HepG2 (cell line): ENCODE data around the gene FIBP. TPM values are rescaled to one million over a fixed set of nuclear protein-coding genes. Genes with fewer than 3 reads are reported as not detected.

Source experiments
- AKNA ChIP-seq: sonication (generic); formaldehyde crosslinking; IDR thresholded peaks from 2 replicates; pipeline ENCODE4 v1.4.0; 2020; ENCODE audit warnings: missing genetic modification reagents, borderline replicate concordance
- CBX1 ChIP-seq: IDR thresholded peaks from one replicate; pipeline ENCODE4 v1.6.1; 2016; ENCODE audit warnings: antibody characterized with exemption, low read depth
- EHMT2 ChIP-seq: fragments of 200-600 bp; sonication (generic); IDR thresholded peaks from 2 replicates; pipeline ENCODE4 v1.7.0; 2017; ENCODE audit warnings: antibody characterized with exemption, low read depth, low read length, borderline replicate concordance
- ETV6 ChIP-seq: sonication (generic); formaldehyde crosslinking; conservative IDR thresholded peaks from 2 replicates; pipeline ENCODE4 v1.4.0; 2020; ENCODE audit warnings: missing genetic modification reagents
- HMGA1 ChIP-seq: sonication (generic); formaldehyde crosslinking; conservative IDR thresholded peaks from 2 replicates; pipeline ENCODE4 v1.4.0; 2020; ENCODE audit warnings: missing genetic modification reagents
- MBD4 ChIP-seq: IDR thresholded peaks from 2 replicates; pipeline ENCODE4 v1.6.1; 2012; ENCODE audit warnings: low read length, inconsistent platforms, borderline replicate concordance
- MZF1 ChIP-seq: sonication (generic); formaldehyde crosslinking; IDR thresholded peaks from 2 replicates; pipeline ENCODE4 v1.8.1; 2023; ENCODE audit warnings: mild to moderate bottlenecking, missing genetic modification reagents, borderline replicate concordance
- NCOR1 ChIP-seq: fragments of 200-600 bp; sonication (generic); IDR thresholded peaks from 2 replicates; pipeline ENCODE4 v1.7.0; 2017; ENCODE audit warnings: antibody characterized with exemption, low read length, borderline replicate concordance
- TFDP2 ChIP-seq: sonication (generic); formaldehyde crosslinking; IDR thresholded peaks from 2 replicates; pipeline ENCODE4 v1.4.0; 2020; ENCODE audit warnings: missing genetic modification reagents
- THAP9 ChIP-seq: sonication (generic); formaldehyde crosslinking; IDR thresholded peaks from 2 replicates; pipeline ENCODE4; 2020; ENCODE audit warnings: missing genetic modification reagents, mild to moderate bottlenecking, borderline replicate concordance
- ZBTB7B ChIP-seq: sonication (generic); formaldehyde crosslinking; IDR thresholded peaks from 2 replicates; pipeline ENCODE4 v1.4.0; 2020; ENCODE audit warnings: missing genetic modification reagents
- ZFP82 ChIP-seq: sonication (generic); formaldehyde crosslinking; IDR thresholded peaks from 2 replicates; pipeline ENCODE4 v1.5.1; 2020; ENCODE audit warnings: mild to moderate bottlenecking, missing genetic modification reagents, borderline replicate concordance
- ZNF296 ChIP-seq: sonication (generic); formaldehyde crosslinking; conservative IDR thresholded peaks from 2 replicates; pipeline ENCODE4 v1.5.0; 2020; ENCODE audit warnings: mild to moderate bottlenecking, missing genetic modification reagents
- ZNF484 ChIP-seq: sonication (generic); formaldehyde crosslinking; IDR thresholded peaks from 2 replicates; pipeline ENCODE4 v1.5.1; 2020; ENCODE audit warnings: mild to moderate bottlenecking, low read depth, missing genetic modification reagents, borderline replicate concordance
- ZNF878 ChIP-seq: sonication (generic); formaldehyde crosslinking; IDR thresholded peaks from 2 replicates; pipeline ENCODE4 v1.8.1; 2023; ENCODE audit warnings: mild to moderate bottlenecking, missing genetic modification reagents, moderate library complexity
- polyA plus RNA-seq, 8 experiments: library from polyadenylated mRNA; depleted of rRNA in 3 of 8; stranded (reverse) in 7 of 8; unstranded in 1 of 8; fragments of >200 nt; fragmentation: Illumina TruSeq in 4 of 8; extraction: Trizol in 4 of 8; gene quantifications; 2 replicates each; pipeline versions ENCODE4 v1.2.1 to v1.2.3, GENCODE V29; 2011 to 2016; ENCODE audit warnings: low read depth in 4 of 8, missing spikeins in 1 of 8, mixed read lengths in 1 of 8; ENCODE audit not compliant: insufficient read depth in 1 of 8
- total RNA-seq, 5 experiments: library from RNA; depleted of rRNA; stranded (reverse); fragments of >200 nt; fragmentation: Illumina TruSeq; extraction: Trizol; gene quantifications; 2 replicates each; pipeline ENCODE4 v1.2.3, GENCODE V29; 2016; ENCODE audit warnings: low read depth in 1 of 5
- TF ChIP-seq, protein P1 (sequence below): sonication (generic); formaldehyde crosslinking; IDR thresholded peaks from 2 replicates; pipeline ENCODE4 v1.8.1; 2023; ENCODE audit warnings: mild to moderate bottlenecking, missing genetic modification reagents
- TF ChIP-seq, protein P2 (sequence below): sonication (generic); formaldehyde crosslinking; IDR thresholded peaks from 2 replicates; pipeline ENCODE4 v1.8.1; 2023; ENCODE audit warnings: mild to moderate bottlenecking, moderate library complexity, missing genetic modification reagents

FIBP gene
- total and polyA plus RNA-seq, 2 of the 13 experiments (the other 11 are each of a cell fraction or from before 2014, with no cell fraction given), result 42.9 to 62.1 TPM

DNA sequence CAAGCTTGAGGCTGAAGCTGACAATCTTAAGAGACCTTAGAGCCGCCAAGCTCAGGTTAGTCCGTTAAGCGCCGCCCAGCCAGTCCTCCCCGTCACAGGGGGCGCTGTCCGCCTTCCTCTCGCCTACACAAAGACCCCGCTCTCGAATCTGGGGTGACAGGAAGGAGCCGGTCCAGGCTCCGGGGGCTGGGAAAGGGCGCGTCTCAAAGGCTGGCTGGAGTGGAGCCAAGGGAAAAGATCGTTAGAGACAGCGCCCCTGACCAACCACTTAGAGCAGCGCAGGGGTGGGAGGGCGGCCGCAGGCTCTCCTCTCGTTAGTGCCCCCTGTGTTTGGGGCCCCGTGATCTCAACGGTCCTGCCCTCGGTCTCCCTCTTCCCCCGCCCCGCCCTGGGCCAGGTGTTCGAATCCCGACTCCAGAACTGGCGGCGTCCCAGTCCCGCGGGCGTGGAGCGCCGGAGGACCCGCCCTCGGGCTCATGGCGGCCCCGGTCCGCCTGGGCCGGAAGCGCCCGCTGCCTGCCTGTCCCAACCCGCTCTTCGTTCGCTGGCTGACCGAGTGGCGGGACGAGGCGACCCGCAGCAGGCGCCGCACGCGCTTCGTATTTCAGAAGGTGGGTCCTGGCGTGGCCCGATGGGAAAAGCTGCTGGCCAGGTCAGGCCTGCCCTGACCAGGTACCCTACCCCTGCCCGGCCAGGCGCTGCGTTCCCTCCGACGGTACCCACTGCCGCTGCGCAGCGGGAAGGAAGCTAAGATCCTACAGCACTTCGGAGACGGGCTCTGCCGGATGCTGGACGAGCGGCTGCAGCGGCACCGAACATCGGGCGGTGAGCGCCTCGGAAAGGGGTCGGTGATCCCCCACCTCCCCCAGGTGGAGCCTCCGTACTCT is 27.8 kb downstream of the FIBP start, which contains the start of gene MUS81 (continued):
- TF ChIP-seq ZFP82 (CRISPR knock-in tag) (peak; percentile 92; the same call in 1 of the 2 replicates), ZNF484 (no peak), THAP9 (peak; percentile 66; the same call in 1 of the 2 replicates), ZNF878 (CRISPR knock-in tag) (no peak; the same call in 1 of the 2 replicates), MBD4 (no peak), TFDP2 (CRISPR knock-in tag) (peak; percentile 79), MZF1 (no peak), HMGA1 (CRISPR knock-in tag) (no peak), ETV6 (CRISPR knock-in tag) (no peak; the same call in 1 of the 2 replicates), AKNA (CRISPR knock-in tag) (no peak), NCOR1 (peak; percentile 75; the same call in 1 of the 2 replicates), ZBTB7B (CRISPR knock-in tag) (peak; percentile 85; the same call in 1 of the 2 replicates), ZNF296 (CRISPR knock-in tag) (no peak), CBX1 (no peak), EHMT2 (0 out of 2 replicates have a peak, but pooled peaks have one; percentile 23)
- TF ChIP-seq, protein P1, sequence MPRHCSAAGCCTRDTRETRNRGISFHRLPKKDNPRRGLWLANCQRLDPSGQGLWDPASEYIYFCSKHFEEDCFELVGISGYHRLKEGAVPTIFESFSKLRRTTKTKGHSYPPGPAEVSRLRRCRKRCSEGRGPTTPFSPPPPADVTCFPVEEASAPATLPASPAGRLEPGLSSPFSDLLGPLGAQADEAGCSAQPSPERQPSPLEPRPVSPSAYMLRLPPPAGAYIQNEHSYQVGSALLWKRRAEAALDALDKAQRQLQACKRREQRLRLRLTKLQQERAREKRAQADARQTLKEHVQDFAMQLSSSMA (CRISPR knock-in tag), result no peak
- TF ChIP-seq, protein P2, sequence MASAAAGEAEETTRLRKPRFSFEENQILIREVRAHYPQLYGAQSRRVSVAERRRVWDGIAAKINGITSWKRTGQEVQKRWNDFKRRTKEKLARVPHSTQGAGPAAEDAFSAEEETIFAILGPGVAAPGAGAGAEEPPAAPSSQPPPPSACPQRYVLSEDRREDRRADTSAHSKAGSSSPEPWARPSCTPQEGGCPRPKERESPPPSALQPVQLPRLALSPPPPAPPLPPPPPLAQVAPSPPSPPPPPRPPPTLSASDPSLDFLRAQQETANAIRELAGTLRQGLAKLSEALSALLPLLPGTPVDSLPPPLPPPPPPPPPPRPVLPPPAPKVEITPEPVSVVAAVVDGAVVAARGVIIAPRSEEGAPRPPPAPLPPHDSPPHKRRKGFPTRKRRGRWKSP, result peak; percentile 74
